ENCODE data around the gene ADCY2.

Gene ADCY2

GRCh38 chr5:7728076-7728475, 332.1 kb downstream of the ADCY2 start:
- Histone ChIP-seq H3K23ac (ENCODE audit: low read length) (no peak overlapping the region), H2BK15ac (replicated peaks; ENCODE audit: low read depth) (no peak overlapping the region), H3K27me3 (ENCODE audit: insufficient read depth, low read length, poor library complexity) (no peaks in the 10 kb centered on the region), H2BK120ac (ENCODE audit: low read depth, low read length) (no peak overlapping the region), H3K27ac (ENCODE audit: low read depth, low read length) (no peak overlapping the region), H4K5ac (ENCODE audit: low read length) (no peak overlapping the region), H3K9ac (ENCODE audit: low read length) (no peak overlapping the region), H2AK5ac (ENCODE audit: low read length) (no peak overlapping the region), H3K79me2 (ENCODE audit: control insufficient read depth, insufficient read depth, low read length) (no peaks in the 10 kb centered on the region), H3K4ac (ENCODE audit: low read depth, low read length) (no peak overlapping the region), H3K79me1 (ENCODE audit: low read length) (no peaks in the 10 kb centered on the region), H4K8ac (ENCODE audit: low read depth, low read length) (no peak overlapping the region), H3K4me3 (ENCODE audit: low read length) (no peak overlapping the region), H2BK5ac (ENCODE audit: low read length) (no peak overlapping the region), H3K4me1 (ENCODE audit: control insufficient read depth, low read depth, low read length) (no peaks in the 10 kb centered on the region), H3K4me2 (ENCODE audit: low read length) (no peak overlapping the region), H3K18ac (ENCODE audit: low read length) (no peak overlapping the region), H3K56ac (ENCODE audit: low read length) (no peak overlapping the region), H3K36me3 (ENCODE audit: control insufficient read depth, insufficient read depth, low read length) (no peaks in the 10 kb centered on the region)
- no peak for DNase-seq
- WGBS (ENCODE audit: extremely low coverage, insufficient coverage, low lambda C conversion rate): no CpG with 5 or more reads among the region's 4 CpGs

GRCh38 chr5:7741415-7742065, 345.6 kb downstream of the ADCY2 start:
- Histone ChIP-seq H4K8ac (ENCODE audit: low read depth, low read length) (no peak overlapping the region), H3K79me1 (ENCODE audit: low read length) (no peaks in the 10 kb centered on the region), H2BK5ac (ENCODE audit: low read length) (no peak overlapping the region), H3K23ac (ENCODE audit: low read length) (no peak overlapping the region), H3K4ac (ENCODE audit: low read depth, low read length) (no peak overlapping the region), H3K4me3 (ENCODE audit: low read length) (no peak overlapping the region), H2AK5ac (ENCODE audit: low read length) (no peak overlapping the region), H4K5ac (ENCODE audit: low read length) (no peak overlapping the region), H3K56ac (ENCODE audit: low read length) (no peak overlapping the region), H2BK120ac (ENCODE audit: low read depth, low read length) (no peak overlapping the region), H3K9ac (ENCODE audit: low read length) (no peak overlapping the region), H3K18ac (ENCODE audit: low read length) (no peak overlapping the region), H3K4me2 (ENCODE audit: low read length) (no peak overlapping the region), H3K4me1 (ENCODE audit: control insufficient read depth, low read depth, low read length) (no peaks in the 10 kb centered on the region), H3K79me2 (ENCODE audit: control insufficient read depth, insufficient read depth, low read length) (no peaks in the 10 kb centered on the region), H2BK15ac (replicated peaks; ENCODE audit: low read depth) (no peak overlapping the region), H3K27me3 (ENCODE audit: insufficient read depth, low read length, poor library complexity) (no peaks in the 10 kb centered on the region), H3K27ac (ENCODE audit: low read depth, low read length) (no peak overlapping the region), H3K36me3 (ENCODE audit: control insufficient read depth, insufficient read depth, low read length) (no peaks in the 10 kb centered on the region)
- 100% methylated on average over 2 of the region's 5 CpGs for WGBS (ENCODE audit: extremely low coverage, insufficient coverage, low lambda C conversion rate)
- DNase-seq: no peak

- WGBS (ENCODE audit: extremely low coverage, insufficient coverage, low lambda C conversion rate): no CpG with 5 or more reads among the region's 5 CpGs
- H2BK120ac ChIP-seq (ENCODE audit: low read depth, low read length): no peak overlapping the region
Measured at GRCh38 chr5:7742241-7742656, 346.3 kb downstream of the ADCY2 start.

GRCh38 chr5:7745882-7746610, 350.1 kb downstream of the ADCY2 start:
- no peak overlapping the region for H2BK15ac ChIP-seq (replicated peaks; ENCODE audit: low read depth)
- no peak overlapping the region for H3K9ac ChIP-seq (ENCODE audit: low read length)
- DNase-seq: peak; percentile 92
- H4K8ac ChIP-seq (ENCODE audit: low read depth, low read length): no peak overlapping the region
- WGBS (ENCODE audit: extremely low coverage, insufficient coverage, low lambda C conversion rate): no CpG with 5 or more reads among the region's 11 CpGs
- no peak overlapping the region for H2AK5ac ChIP-seq (ENCODE audit: low read length)
- peak overlapping the region; percentile 19 for H3K4me2 ChIP-seq (ENCODE audit: low read length)
- H3K36me3 ChIP-seq (ENCODE audit: control insufficient read depth, insufficient read depth, low read length): no peaks in the 10 kb centered on the region
- H3K79me2 ChIP-seq (ENCODE audit: control insufficient read depth, insufficient read depth, low read length): no peaks in the 10 kb centered on the region
- no peak overlapping the region for H3K27ac ChIP-seq (ENCODE audit: low read depth, low read length)
- no peaks in the 10 kb centered on the region for H3K27me3 ChIP-seq (ENCODE audit: insufficient read depth, low read length, poor library complexity)
- no peak overlapping the region for H3K23ac ChIP-seq (ENCODE audit: low read length)
- no peak overlapping the region for H3K4ac ChIP-seq (ENCODE audit: low read depth, low read length)
- no peak overlapping the region for H2BK120ac ChIP-seq (ENCODE audit: low read depth, low read length)
- H3K56ac ChIP-seq (ENCODE audit: low read length): no peak overlapping the region
- no peak overlapping the region for H3K4me3 ChIP-seq (ENCODE audit: low read length)
- no peak overlapping the region for H2BK5ac ChIP-seq (ENCODE audit: low read length)
- H4K5ac ChIP-seq (ENCODE audit: low read length): no peak overlapping the region
- H3K79me1 ChIP-seq (ENCODE audit: low read length): peaks cover 1% of the 10 kb centered on the region
- no peaks in the 10 kb centered on the region for H3K4me1 ChIP-seq (ENCODE audit: control insufficient read depth, low read depth, low read length)
- H3K18ac ChIP-seq (ENCODE audit: low read length): no peak overlapping the region

More at GRCh38 chr5:7742241-7742656, 346.3 kb downstream of the ADCY2 start:
- H3K18ac ChIP-seq (ENCODE audit: low read length): no peak overlapping the region
- H3K23ac ChIP-seq (ENCODE audit: low read length): no peak overlapping the region
- no peak overlapping the region for H4K5ac ChIP-seq (ENCODE audit: low read length)
- no peaks in the 10 kb centered on the region for H3K36me3 ChIP-seq (ENCODE audit: control insufficient read depth, insufficient read depth, low read length)
- H3K4me1 ChIP-seq (ENCODE audit: control insufficient read depth, low read depth, low read length): no peaks in the 10 kb centered on the region
- no peak for DNase-seq
- no peak overlapping the region for H3K4ac ChIP-seq (ENCODE audit: low read depth, low read length)
- H2BK15ac ChIP-seq (replicated peaks; ENCODE audit: low read depth): no peak overlapping the region
- no peak overlapping the region for H3K4me3 ChIP-seq (ENCODE audit: low read length)
- H4K8ac ChIP-seq (ENCODE audit: low read depth, low read length): no peak overlapping the region
- no peaks in the 10 kb centered on the region for H3K79me2 ChIP-seq (ENCODE audit: control insufficient read depth, insufficient read depth, low read length)
- H2AK5ac ChIP-seq (ENCODE audit: low read length): no peak overlapping the region
- H3K27me3 ChIP-seq (ENCODE audit: insufficient read depth, low read length, poor library complexity): no peaks in the 10 kb centered on the region
- no peak overlapping the region for H3K9ac ChIP-seq (ENCODE audit: low read length)
- no peak overlapping the region for H2BK5ac ChIP-seq (ENCODE audit: low read length)
- no peak overlapping the region for H3K56ac ChIP-seq (ENCODE audit: low read length)
- no peak overlapping the region for H3K27ac ChIP-seq (ENCODE audit: low read depth, low read length)
- H3K79me1 ChIP-seq (ENCODE audit: low read length): no peaks in the 10 kb centered on the region
- no peak overlapping the region for H3K4me2 ChIP-seq (ENCODE audit: low read length)

GRCh38 chr5:7747728-7748127, 351.8 kb downstream of the ADCY2 start:
- Histone ChIP-seq H2BK15ac (replicated peaks; ENCODE audit: low read depth) (no peak overlapping the region), H3K4me3 (ENCODE audit: low read length) (no peak overlapping the region), H2BK5ac (ENCODE audit: low read length) (no peak overlapping the region), H3K23ac (ENCODE audit: low read length) (no peak overlapping the region), H3K79me1 (ENCODE audit: low read length) (peaks cover 1% of the 10 kb centered on the region), H4K5ac (ENCODE audit: low read length) (no peak overlapping the region), H2BK120ac (ENCODE audit: low read depth, low read length) (no peak overlapping the region), H3K18ac (ENCODE audit: low read length) (no peak overlapping the region), H3K27me3 (ENCODE audit: insufficient read depth, low read length, poor library complexity) (no peaks in the 10 kb centered on the region), H3K79me2 (ENCODE audit: control insufficient read depth, insufficient read depth, low read length) (no peaks in the 10 kb centered on the region), H3K36me3 (ENCODE audit: control insufficient read depth, insufficient read depth, low read length) (no peaks in the 10 kb centered on the region), H3K4me2 (ENCODE audit: low read length) (no peak overlapping the region), H3K56ac (ENCODE audit: low read length) (no peak overlapping the region), H3K9ac (ENCODE audit: low read length) (no peak overlapping the region), H3K4ac (ENCODE audit: low read depth, low read length) (no peak overlapping the region), H4K8ac (ENCODE audit: low read depth, low read length) (no peak overlapping the region), H3K4me1 (ENCODE audit: control insufficient read depth, low read depth, low read length) (no peaks in the 10 kb centered on the region), H2AK5ac (ENCODE audit: low read length) (no peak overlapping the region), H3K27ac (ENCODE audit: low read depth, low read length) (no peak overlapping the region)
- no peak for DNase-seq
- WGBS (ENCODE audit: extremely low coverage, insufficient coverage, low lambda C conversion rate): no CpG with 5 or more reads among the region's 6 CpGs

All from mesendoderm (in vitro differentiated cells).